ENCODE measurements around the gene ECHDC3. TPM values are rescaled to one million over a fixed set of nuclear protein-coding genes. Genes with fewer than 3 reads are reported as not detected.

ECHDC3 gene
- total and polyA plus RNA-seq, 2 of the 8 experiments (the other 6 are each of a cell fraction or from before 2014, with no cell fraction given): 15.6 to 19.9 TPM

DNA sequence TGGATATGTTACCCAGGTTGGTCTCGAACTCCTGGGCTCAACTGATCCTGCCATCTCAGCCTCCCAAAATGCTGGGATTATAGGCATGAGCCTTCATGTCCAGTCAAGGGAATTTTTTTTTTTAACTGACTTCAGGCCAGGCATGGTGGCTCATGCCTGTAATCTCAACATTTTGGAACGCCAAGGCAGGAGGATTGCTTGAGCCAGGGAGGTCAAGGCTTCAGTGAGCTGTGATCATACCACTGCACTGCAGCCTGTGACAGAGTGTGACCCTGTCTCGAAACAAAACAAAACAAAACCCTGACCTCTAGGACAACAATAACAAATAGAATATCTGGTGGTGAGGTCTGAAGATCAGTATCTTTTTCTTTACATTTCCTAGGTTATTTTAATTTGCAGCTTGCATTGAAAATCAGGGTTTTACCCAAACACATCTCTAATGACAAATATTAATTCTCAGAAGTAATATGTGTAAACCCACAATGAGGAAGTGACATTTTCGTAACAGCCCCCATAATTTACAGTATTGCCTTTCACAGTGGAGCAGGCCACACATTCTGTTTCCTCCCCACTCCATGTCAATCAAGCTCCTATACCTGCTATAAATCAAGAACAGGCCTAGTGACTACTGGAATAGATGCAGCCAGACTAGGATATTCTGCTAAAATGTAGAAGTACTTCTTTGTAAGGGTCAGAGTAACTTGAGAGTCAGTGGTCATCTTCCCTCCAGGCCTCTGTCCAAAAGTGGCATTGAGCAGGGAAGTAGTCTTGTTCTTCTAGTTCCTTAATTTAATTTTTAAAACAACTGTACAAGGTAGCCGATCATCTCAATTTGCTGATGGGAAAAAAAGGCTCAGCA is 43.3 kb upstream of the ECHDC3 start:
- Histone ChIP-seq H2AK5ac (ENCODE audit: low read depth, low read length) (no peak overlapping the region), H4K5ac (ENCODE audit: insufficient read length, low read depth, low read length) (no peak overlapping the region)
- FAIRE-seq: no peak

More for the DNA sequence above, 43.3 kb upstream of the ECHDC3 start:
- no peaks in the 10 kb centered on the region for H3K23me2 ChIP-seq (ENCODE audit: low read depth, low read length)
- no peak overlapping the region for H2BK12ac ChIP-seq (ENCODE audit: low read depth, low read length)
- ChIA-PET POLR2A (ENCODE audit: partially characterized antibody) (no interaction called here), CTCF (ENCODE audit: partially characterized antibody) (interaction anchor here (0.6 to 1.6 kb wide), 3 partner anchors 11 to 16 kb away, joined by 3 to 7 read pairs (median 4); no protein-coding TSS in a partner anchor)
- no peaks in the 10 kb centered on the region for H3K27me3 ChIP-seq (replicated peaks in 1 of 4; ENCODE audit: control insufficient read depth in 3 of 4, extremely low read depth in 1 of 4, insufficient read depth in 3 of 4, low read length in 3 of 4)
- no peak overlapping the region for H4K91ac ChIP-seq (replicated peaks; ENCODE audit: insufficient read length, low read length)
- WGBS, 2 experiments (ENCODE audit: extremely low coverage in 1 of 2, insufficient coverage in 1 of 2, insufficient read length in 1 of 2, insufficient replicate concordance in 2 of 2, low coverage in 1 of 2, low lambda C conversion rate in 2 of 2, missing lambda C conversion rate in 1 of 2): 88% methylated on average over 5 of the region's 5 CpGs; no CpG with 5 or more reads in 1 of the 2 experiments
- no peak overlapping the region for H3K4me2 ChIP-seq (ENCODE audit: insufficient read depth in 1 of 2, low read depth in 2 of 2, low read length in 2 of 2)
- no peak overlapping the region for H3K18ac ChIP-seq (ENCODE audit: extremely low read depth, low read length)
- no peak overlapping the region for H3K27ac ChIP-seq (ENCODE audit: low read depth, low read length)
- no peaks in the 10 kb centered on the region for H4K20me1 ChIP-seq (replicated peaks in 1 of 2; ENCODE audit: control insufficient read depth in 1 of 2, insufficient read depth in 2 of 2, low read length in 2 of 2)
- no peaks in the 10 kb centered on the region for H3K36me3 ChIP-seq (ENCODE audit: control insufficient read depth in 2 of 4, insufficient read depth in 4 of 4, low read length in 3 of 4)
- no peak overlapping the region for H2BK20ac ChIP-seq (ENCODE audit: low read length)
- no peak overlapping the region for H3K14ac ChIP-seq (ENCODE audit: insufficient read length)
- DNase-seq (ENCODE audit: low read depth in 1 of 2, low spot score in 2 of 2): no peak
- no peak overlapping the region for H2BK15ac ChIP-seq (ENCODE audit: low read length)
- H2BK120ac ChIP-seq (replicated peaks; ENCODE audit: low read depth, low read length): no peak overlapping the region
- H3K4me1 ChIP-seq (replicated peaks in 1 of 4; ENCODE audit: control insufficient read depth in 3 of 4, insufficient read depth in 4 of 4, low read length in 3 of 4): no peaks in the 10 kb centered on the region
- peak overlapping the region; percentile 15; the same call in 1 of the 2 replicates for H4K8ac ChIP-seq (ENCODE audit: extremely low read depth, insufficient read depth, low read length)
- H3K4me3 ChIP-seq (ENCODE audit: extremely low read depth in 1 of 4, insufficient read depth in 2 of 4, low read depth in 3 of 4, low read length in 4 of 4): no peak overlapping the region
- H3K79me2 ChIP-seq (ENCODE audit: control insufficient read depth in 1 of 2, insufficient read depth in 2 of 2, low read length in 2 of 2): no peaks in the 10 kb centered on the region
- H3K4ac ChIP-seq (replicated peaks; ENCODE audit: insufficient read length, low read depth, low read length): no peak overlapping the region
- H3K56ac ChIP-seq (replicated peaks; ENCODE audit: insufficient read length, low read depth, low read length): no peak overlapping the region
- H2AFZ ChIP-seq (ENCODE audit: low read length): no peak overlapping the region
- no peak overlapping the region for H2BK5ac ChIP-seq (ENCODE audit: low read depth, low read length)
- H3K23ac ChIP-seq (ENCODE audit: insufficient read length): no peak overlapping the region
- no peak overlapping the region for H3K9ac ChIP-seq (replicated peaks in 1 of 4; ENCODE audit: extremely low read depth in 1 of 4, low read depth in 3 of 4, low read length in 3 of 4)
- no peaks in the 10 kb centered on the region for H3K79me1 ChIP-seq (ENCODE audit: low read depth, low read length)
- no peaks in the 10 kb centered on the region for H3K9me3 ChIP-seq (ENCODE audit: insufficient read depth in 2 of 2, low read depth in 1 of 2, low read length in 1 of 2)
- no peak for TF ChIP-seq POLR2AphosphoS5 (IDR thresholded peaks at IDR 0.05; ENCODE audit: low read depth, low read length)
- TF ChIP-seq RXRA (IDR thresholded peaks at IDR 0.05; ENCODE audit: insufficient read depth, low read depth, low read length): no peak
- no peak for TF ChIP-seq BRCA1 (IDR thresholded peaks at IDR 0.05; ENCODE audit: low read depth, low read length)
- no peak for TF ChIP-seq SUZ12 (IDR thresholded peaks at IDR 0.05; ENCODE audit: low read length)
- TF ChIP-seq GTF2F1 (IDR thresholded peaks at IDR 0.05; ENCODE audit: borderline replicate concordance, low read depth, low read length): no peak
- TF ChIP-seq SP4 (IDR thresholded peaks at IDR 0.05; ENCODE audit: low read length): no peak
- no peak for TF ChIP-seq JUN (IDR thresholded peaks at IDR 0.05; ENCODE audit: low read depth, low read length)
- no peak for TF ChIP-seq SIX5 (IDR thresholded peaks at IDR 0.05; ENCODE audit: low read depth, low read length)
- no peak for TF ChIP-seq SP1 (IDR thresholded peaks at IDR 0.05; ENCODE audit: low read depth, low read length)
- TF ChIP-seq RAD21 (IDR thresholded peaks at IDR 0.05 in 1 of 2, conservative IDR thresholded peaks at IDR 0.05 in 1 of 2; ENCODE audit: low read depth in 2 of 2, low read length in 2 of 2): no peak
- TF ChIP-seq POU5F1 (IDR thresholded peaks at IDR 0.05; ENCODE audit: low read depth, low read length): no peak
- TF ChIP-seq CEBPB (IDR thresholded peaks at IDR 0.05; ENCODE audit: low read depth, low read length): no peak

Measured in H1 (cell line).